ENCODE results near the gene BCL2L1.
A peak's percentile ranks its signal among the peaks of the same experiment; 100 is the strongest.

The BCL2L1 gene

GRCh38 chr20:31722257-31723068 is at the start of gene BCL2L1:
TSS of gene BCL2L1 (minus strand) at chr20:31722868. CDS start at chr20:31722218, 650 bp downstream.
- peak within 1 kb of the TSS; percentile 96 for H3K27ac ChIP-seq
- H3K9me3 ChIP-seq: no peaks in the 10 kb centered on the region
- peak; percentile 33 for TF ChIP-seq CTCF (IDR thresholded peaks at IDR 0.05)
- H3K4me3 ChIP-seq (ENCODE audit: low read depth in 1 of 2, low read length in 1 of 2): peak within 1 kb of the TSS; percentile 83 to 100
- H3K27me3 ChIP-seq: no peaks in the 10 kb centered on the region
- peaks cover 10% of the 10 kb centered on the region for H3K36me3 ChIP-seq
- H3K4me1 ChIP-seq (ENCODE audit: control insufficient read depth in 1 of 2, insufficient read depth in 1 of 2, low read depth in 1 of 2, low read length in 1 of 2): peaks cover 68 to 71% of the 10 kb centered on the region in 2 experiments

GRCh38 chr20:31770243-31770642 is 47.6 kb upstream of the BCL2L1 start:
- Histone ChIP-seq H3K4me3 (ENCODE audit: low read depth in 1 of 2, low read length in 1 of 2) (no peak overlapping the region), H3K4me1 (ENCODE audit: control insufficient read depth in 1 of 2, insufficient read depth in 1 of 2, low read depth in 1 of 2, low read length in 1 of 2) (no peaks in the 10 kb centered on the region), H3K27me3 (no peaks in the 10 kb centered on the region), H3K9me3 (no peaks in the 10 kb centered on the region), H3K27ac (no peak overlapping the region), H3K36me3 (peaks cover 45% of the 10 kb centered on the region)
- no peak for TF ChIP-seq CTCF (IDR thresholded peaks at IDR 0.05)

- H3K4me1 ChIP-seq (ENCODE audit: control insufficient read depth in 1 of 2, insufficient read depth in 1 of 2, low read depth in 1 of 2, low read length in 1 of 2): no peaks in the 10 kb centered on the region
- H3K9me3 ChIP-seq: no peaks in the 10 kb centered on the region
- H3K36me3 ChIP-seq: peaks cover 45% of the 10 kb centered on the region
- H3K27me3 ChIP-seq: no peaks in the 10 kb centered on the region
- no peak overlapping the region for H3K4me3 ChIP-seq (ENCODE audit: low read depth in 1 of 2, low read length in 1 of 2)
- no peak for TF ChIP-seq CTCF (IDR thresholded peaks at IDR 0.05)
- H3K27ac ChIP-seq: no peak overlapping the region
Observed at GRCh38 chr20:31769681-31770080, 47.0 kb upstream of the BCL2L1 start.

GRCh38 chr20:31767805-31768204 is 45.1 kb upstream of the BCL2L1 start:
- Histone ChIP-seq H3K27ac (no peak overlapping the region), H3K27me3 (no peaks in the 10 kb centered on the region), H3K4me1 (ENCODE audit: control insufficient read depth in 1 of 2, insufficient read depth in 1 of 2, low read depth in 1 of 2, low read length in 1 of 2) (no peaks in the 10 kb centered on the region), H3K36me3 (peaks cover 41% of the 10 kb centered on the region), H3K4me3 (ENCODE audit: low read depth in 1 of 2, low read length in 1 of 2) (no peak overlapping the region), H3K9me3 (no peaks in the 10 kb centered on the region)
- TF ChIP-seq CTCF (IDR thresholded peaks at IDR 0.05): no peak

GRCh38 chr20:31764641-31765305 is 42.1 kb upstream of the BCL2L1 start:
- H3K4me3 ChIP-seq (ENCODE audit: low read depth in 1 of 2, low read length in 1 of 2): no peak overlapping the region
- no peaks in the 10 kb centered on the region for H3K27me3 ChIP-seq
- H3K36me3 ChIP-seq: peaks cover 27% of the 10 kb centered on the region
- H3K4me1 ChIP-seq (ENCODE audit: control insufficient read depth in 1 of 2, insufficient read depth in 1 of 2, low read depth in 1 of 2, low read length in 1 of 2): no peaks in the 10 kb centered on the region
- H3K27ac ChIP-seq: no peak overlapping the region
- H3K9me3 ChIP-seq: no peaks in the 10 kb centered on the region
- TF ChIP-seq CTCF (IDR thresholded peaks at IDR 0.05): no peak

Data from neutrophil (primary cell).